RPMI8226 (cell line): ENCODE measurements around the gene NSUN4.
A peak's percentile ranks its signal among the peaks of the same experiment; 100 is the strongest.

ENCODE experiments used
- DNase-seq: peaks from one replicate; pipeline ENCODE4 v3.0.0-alpha.2; 2015

NSUN4 gene

GRCh38 chr1:46368791-46369190, 28.2 kb downstream of the NSUN4 start:
- no peak for DNase-seq

DNA sequence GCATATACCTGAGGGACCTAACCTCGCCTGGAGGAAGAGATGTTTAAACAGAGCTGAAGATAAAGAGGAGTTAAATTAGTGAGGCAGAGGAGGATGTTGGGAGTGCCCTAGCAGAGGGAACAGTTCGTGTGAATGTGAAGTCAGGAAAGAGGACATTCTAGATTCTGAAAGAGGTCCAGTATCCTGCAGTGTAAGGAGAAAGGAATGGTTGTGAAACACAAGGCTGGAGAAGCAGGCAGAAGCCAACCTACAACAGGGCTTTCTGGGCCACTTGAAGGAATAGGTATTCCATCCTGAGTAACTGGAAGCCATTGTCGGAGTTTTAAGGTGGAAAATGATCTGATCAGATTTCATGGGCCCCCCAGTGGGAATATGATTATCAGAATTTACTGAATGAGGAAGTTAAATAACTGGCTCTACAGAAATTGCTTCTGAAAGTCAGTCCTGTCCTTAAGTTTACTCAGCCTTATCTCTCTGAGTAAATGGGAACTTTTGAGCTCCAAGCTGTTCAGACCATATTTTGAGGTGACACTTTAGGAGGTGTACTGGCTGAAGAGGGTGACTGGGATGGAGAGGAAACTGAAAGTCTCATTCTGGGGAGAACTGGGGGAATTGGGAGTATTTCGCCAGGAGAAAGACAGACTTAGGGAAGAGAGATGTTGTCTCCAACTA, 29.1 kb downstream of the NSUN4 start:
- DNase-seq: no peak

DNA sequence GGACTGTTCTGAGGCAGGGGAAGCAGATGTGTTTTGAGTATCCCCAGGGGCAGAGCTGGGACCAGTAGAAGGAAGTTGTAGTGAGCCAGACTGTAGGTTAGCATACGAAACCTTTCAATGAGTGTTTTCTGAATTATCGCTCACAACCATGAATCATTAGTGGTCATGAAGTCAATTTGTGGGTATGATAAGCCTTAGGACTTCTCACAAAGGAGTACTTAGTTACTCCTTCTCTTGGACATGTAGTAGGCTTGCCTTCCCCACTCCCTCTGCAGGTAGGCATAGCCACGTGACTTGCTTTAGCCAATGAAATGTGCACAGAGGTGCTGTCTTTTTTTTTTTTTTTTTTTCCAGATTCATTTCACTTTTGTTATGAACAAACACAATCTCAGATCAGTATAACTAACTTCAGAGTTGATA, 29.6 kb downstream of the NSUN4 start:
- DNase-seq: no peak

GRCh38 chr1:46372431-46372830, 31.8 kb downstream of the NSUN4 start:
- DNase-seq: no peak

- no peak for DNase-seq
These were observed 39.4 kb downstream of the NSUN4 start for GRCh38 chr1:46379996-46380395.

DNA sequence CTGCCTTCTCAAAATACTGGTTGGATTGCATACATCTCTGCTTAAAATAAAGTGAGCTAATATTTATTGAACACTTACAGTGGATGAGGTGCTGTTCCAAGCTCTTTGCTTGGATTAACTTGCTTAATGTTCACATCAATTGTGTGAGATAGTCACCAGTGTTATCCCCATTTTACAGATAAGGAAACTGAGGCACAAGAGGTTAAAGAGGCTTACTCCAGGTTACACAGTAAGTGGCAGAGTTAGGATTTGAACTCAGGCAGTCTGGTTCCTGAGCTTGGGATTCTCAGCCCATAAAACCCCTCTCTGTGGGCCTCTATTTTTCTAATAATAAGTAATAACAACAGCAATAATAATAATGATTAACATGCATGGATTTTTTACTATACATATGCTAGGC, 39.9 kb downstream of the NSUN4 start:
- no peak for DNase-seq

DNA sequence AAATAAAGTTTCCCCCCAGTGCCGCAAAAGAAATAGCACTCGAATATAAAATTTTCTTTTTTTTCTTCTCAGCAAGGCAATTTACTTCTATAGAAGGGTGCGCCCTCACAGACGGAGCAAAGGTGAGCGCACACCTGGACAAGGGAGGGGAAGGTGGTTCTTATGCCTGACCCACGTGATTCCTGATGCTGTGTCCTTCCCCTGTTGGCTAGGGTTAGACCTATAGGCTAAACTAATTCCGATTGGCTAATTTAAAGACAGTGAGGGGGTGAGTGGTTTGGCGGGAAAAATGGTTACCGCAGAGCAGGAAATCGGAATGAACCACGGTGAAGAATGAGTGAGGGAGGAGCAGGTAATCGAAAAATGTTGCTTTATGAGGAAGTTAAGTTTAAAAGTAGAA, 52.9 kb downstream of the NSUN4 start:
- DNase-seq: no peak

DNA sequence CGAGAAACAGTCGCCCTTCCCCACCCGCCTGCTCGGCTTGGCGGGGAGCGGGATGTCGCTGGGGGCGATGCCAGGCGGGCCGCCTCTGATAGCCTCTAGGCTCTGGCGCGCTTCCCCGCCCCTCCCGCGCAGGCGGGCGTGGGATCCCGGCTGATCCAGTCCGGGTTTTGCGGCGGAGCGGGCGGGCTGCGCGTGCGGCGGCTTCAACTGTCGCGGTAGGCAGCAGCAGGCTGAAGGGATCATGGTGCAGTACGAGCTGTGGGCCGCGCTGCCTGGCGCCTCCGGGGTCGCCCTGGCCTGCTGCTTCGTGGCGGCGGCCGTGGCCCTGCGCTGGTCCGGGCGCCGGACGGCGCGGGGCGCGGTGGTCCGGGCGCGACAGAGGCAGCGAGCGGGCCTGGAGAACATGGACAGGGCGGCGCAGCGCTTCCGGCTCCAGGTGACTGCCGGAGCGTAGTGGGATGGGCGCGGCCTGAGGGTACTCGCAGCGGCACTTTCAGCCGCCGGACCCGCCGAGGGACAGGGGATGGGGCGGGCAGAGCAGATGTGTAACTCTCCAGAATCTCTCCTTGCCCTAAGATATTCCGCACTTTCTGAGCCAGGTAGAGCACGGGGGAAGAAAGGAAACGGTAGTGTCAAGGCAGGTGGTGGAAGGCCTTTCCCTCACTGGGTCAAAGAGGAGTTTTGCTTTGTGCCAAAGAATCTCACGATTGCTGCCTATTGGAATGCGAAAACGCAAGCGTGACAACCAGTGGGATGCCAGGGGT, 53.7 kb downstream of the NSUN4 start, which contains the start of gene FAAH:
Gene FAAH (plus strand): TSS at position 210 of the 764 bp plus-strand sequence. CDS start 32 bp downstream, at position 242.
- DNase-seq: peak; percentile 57

DNA sequence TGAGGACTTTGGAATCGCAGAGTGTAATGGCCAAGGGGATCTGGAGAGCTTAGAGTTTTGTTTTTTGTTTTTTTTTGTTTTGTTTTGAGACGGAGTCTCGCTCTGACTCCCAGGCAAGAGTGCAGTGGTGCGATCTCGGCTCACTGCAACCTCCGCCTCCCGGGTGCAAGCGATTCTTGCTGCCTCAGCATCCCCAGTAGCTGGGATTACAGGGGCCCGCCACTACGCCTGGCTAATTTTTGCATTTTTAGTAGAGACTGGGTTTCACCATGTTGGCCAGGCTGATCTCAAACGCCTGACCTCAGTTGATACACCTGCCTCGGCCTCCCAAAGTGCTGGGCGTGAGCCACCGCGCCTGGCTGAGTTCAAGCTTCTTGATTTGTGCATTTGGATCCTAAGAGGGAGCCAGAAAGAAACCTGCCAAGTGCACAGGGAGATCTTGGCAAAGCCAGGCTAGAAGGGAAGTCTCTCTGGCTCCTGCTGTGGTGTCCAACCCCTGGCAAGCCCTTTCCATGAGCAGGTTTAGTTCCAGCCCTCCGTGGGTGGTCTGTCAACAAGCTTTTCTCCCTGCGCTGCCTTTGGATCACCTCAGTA, 54.4 kb downstream of the NSUN4 start:
- DNase-seq: no peak

GRCh38 chr1:46396441-46397398, 56.1 kb downstream of the NSUN4 start:
- no peak for DNase-seq

GRCh38 chr1:46399307-46399706, 58.7 kb downstream of the NSUN4 start:
- no peak for DNase-seq

DNA sequence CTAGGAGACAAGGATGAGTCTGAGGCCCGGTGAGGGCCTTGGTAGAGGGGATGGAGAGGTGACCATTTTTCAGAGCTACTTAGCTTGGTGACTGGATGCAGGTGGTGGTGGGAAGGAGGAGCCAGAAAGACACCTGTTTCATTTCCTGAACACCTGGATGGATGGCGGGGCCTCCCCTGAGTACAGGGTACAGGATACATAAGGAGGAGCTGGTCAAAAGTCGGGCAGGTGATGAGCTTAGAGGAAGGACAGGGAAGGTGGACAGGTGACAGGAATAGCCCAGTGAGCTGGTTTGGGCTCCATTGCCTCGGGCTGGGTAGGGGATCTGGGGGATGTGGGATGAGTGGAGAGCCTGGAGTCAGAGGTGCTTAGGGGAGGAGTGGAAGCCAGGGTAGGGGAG, 59.8 kb downstream of the NSUN4 start:
- peak; percentile 45 for DNase-seq

DNA sequence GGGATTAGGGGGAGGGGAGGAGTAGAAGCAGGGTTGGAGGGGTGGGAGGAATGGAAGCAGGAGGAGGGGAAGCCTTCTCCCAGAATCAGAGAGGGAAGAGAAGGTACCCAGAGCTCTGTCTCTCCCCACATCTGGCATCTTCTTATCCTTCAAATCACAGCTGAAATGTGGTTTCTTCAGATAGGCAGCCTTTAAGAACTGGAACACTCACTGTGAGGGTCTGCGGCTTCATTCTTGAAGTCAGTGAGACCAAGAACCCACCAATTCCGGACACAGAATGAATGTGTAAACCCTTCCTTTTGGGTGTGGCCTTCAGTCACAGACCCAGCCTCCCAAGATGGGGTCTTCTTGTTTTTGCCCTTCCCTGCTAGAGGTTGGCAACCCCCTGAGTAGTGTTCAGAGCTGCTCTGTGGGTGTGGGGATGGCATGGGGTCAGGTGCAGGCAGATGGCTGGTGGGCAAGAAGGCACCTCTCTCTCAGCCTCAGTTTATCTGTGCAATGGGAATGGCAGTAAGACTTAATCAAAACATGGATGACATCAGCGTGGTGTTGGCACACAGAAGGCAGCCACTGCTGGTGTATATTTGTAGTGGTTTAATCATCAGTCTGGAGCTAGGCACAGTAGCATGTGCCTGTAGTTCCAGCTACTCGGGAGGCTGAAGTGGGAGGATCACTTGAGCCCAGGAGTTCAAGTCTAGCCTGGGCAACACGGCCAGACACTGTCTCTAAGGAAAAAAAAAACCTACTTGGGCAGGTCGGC, 60.7 kb downstream of the NSUN4 start:
- no peak for DNase-seq

DNA sequence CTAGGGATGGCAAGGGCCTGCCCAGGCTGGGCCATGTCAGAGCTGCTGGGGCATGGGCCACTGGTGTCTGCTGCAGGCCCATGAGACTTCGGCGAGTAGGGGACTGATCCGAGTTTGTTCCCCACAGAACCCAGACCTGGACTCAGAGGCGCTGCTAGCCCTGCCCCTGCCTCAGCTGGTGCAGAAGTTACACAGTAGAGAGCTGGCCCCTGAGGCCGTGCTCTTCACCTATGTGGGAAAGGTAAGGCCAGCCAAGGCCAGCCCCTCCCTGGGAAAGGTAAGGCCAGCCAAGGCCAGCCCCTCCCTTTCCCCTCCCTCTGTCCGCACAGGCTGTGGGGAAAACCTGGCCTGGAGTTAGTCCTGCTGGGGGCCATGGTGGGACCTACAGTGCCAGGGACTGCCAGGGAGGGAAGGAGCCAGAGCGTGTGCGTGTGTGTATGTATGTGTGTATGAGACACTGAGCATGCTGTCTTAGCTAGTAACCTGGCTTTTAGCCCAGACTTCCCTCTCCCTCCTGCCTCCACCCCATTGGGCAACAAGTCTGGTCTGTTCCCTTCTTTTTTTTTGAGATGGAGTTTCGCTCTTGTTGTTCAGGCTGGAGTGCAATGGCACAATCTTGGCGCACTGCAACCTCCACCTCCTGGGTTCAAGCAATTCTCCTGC, 61.5 kb downstream of the NSUN4 start:
- peak; percentile 53 for DNase-seq

DNA sequence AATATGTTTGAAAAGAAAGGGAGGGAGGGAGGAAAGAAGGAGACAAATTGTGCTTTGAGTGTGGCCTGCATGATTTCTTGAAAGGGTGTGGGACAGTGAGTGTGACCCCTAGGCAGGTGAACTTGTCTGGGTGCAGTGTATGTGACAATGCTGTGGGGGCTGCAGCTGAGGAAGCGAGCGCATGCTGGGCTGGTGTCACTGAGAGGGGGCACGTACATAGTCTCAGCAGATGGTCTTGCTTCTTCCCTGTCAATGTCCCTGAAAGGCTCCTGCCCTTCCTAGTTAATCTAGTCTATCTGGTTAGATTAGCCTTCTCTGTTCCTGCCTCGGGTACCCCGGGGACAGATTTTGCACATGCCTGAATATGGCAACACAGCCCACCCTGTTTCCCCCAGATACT, 63.3 kb downstream of the NSUN4 start:
- no peak for DNase-seq

DNA sequence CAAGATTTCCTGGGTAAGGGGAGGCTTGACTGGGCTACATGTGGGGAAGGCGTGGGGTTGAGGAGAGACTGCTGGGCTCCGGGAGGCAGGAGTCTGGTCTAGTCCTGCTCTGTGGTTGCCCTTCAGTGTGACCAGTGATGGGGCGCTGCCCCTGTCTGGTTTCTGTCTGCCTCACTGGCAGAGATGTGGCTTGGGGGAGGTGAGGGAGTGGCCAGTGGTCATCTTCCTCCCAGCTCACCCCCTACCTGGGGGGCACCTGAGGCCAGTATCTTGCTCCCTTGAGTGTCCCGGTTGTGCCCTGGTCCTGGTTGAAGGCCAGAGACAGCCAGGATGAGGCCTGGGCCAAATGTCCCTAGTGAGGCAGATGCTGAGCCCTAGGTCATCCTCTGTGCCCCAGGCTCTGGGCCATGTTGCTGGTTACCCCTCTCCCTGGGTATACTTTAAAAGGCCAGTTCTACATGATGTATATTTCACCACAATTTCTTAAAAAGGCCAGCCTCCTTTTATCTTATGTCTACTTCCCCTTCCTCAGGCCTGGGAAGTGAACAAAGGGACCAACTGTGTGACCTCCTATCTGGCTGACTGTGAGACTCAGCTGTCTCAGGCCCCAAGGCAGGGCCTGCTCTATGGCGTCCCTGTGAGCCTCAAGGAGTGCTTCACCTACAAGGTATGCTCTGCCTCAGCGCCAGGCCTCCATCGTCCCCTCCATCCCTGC, 64.0 kb downstream of the NSUN4 start:
- no peak for DNase-seq

DNA sequence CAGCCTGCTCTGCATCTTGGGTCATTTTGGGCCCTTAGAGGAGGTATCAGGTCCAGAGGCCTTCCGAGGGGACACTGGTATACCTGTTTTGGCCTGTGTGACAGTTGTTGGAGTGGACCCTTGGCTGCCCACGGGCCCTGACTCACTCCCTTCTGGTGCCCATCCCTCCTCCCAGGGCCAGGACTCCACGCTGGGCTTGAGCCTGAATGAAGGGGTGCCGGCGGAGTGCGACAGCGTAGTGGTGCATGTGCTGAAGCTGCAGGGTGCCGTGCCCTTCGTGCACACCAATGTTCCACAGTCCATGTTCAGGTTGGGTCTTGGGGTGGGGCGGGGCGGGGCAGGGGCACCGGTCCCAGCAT, 64.6 kb downstream of the NSUN4 start:
- no peak for DNase-seq

- no peak for DNase-seq
These were observed 65.1 kb downstream of the NSUN4 start for GRCh38 chr1:46405724-46406123.

DNA sequence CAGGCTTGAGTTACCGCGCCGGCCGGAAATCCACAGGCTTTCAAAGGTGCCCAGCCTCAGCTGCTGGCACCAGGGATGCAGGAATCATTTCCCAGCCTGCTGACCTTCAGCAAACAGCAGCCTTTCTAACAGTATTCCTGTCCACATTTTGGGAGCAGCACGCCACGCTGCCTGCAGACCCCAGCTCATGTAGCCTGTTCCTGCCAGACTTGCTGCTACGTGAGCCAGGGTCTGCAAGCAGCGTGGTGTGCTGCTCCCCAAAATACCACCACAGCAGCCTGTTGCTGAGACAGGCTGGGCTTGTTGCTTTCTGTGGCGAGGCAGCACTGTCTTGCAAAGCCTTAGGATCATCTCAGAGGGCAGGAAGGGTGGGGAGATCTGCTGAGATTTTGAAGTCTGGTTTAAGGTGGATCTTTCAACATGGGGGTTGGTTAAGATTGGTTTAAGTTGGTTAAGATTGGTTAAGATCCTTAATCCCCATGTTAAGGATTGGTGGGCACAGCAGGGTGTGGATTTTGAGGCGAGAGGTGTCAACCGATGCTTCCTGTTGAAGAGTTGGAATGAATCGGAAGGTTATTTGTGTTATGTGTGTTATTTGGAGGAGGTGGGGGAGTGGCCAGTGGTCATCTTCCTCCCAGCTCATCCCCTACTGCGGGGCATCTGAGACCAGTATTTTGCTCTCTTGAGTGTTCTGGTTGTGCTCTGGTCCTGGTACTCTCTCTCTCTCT, 66.4 kb downstream of the NSUN4 start:
- no peak for DNase-seq

DNA sequence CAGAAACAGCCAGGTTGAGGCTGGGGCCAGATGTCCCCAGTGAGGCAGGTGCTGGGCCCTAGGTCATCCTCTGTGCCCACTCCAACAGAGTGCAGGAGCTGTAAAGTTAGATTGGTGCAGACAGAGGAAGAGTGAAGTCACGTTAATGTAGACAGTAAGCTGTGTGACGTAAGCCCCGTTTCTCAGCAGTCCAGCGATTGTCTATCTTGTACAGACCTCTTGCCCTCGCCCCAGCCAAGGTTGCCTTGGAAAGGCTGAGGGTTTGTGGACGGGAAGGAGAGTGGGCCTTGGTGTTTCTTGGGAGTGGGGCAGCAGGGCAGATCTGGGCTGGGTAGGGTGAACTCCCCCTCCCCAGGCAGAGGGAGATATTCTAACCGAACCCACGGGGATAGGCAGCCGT, 67.0 kb downstream of the NSUN4 start:
- DNase-seq: no peak
